ENCODE data around the gene MYL12A. TPM values are rescaled to one million over a fixed set of nuclear protein-coding genes. Genes with fewer than 3 reads are reported as not detected.
A peak's percentile ranks its signal among the peaks of the same experiment; 100 is the strongest.

The MYL12A gene
- total and polyA plus RNA-seq, 2 of the 8 experiments (the other 6 are each of a cell fraction or from before 2014, with no cell fraction given): 188 to 247 TPM

- TF ChIP-seq CHD7 (IDR thresholded peaks at IDR 0.05; ENCODE audit: insufficient replicate concordance, low read length): peak; percentile 53
- TF ChIP-seq SP2 (IDR thresholded peaks at IDR 0.05; ENCODE audit: low read length): no peak
- TF ChIP-seq JUN (IDR thresholded peaks at IDR 0.05; ENCODE audit: low read depth, low read length): no peak
- no peak for TF ChIP-seq TAF7 (optimal IDR thresholded peaks at IDR 0.05; ENCODE audit: borderline replicate concordance, low read depth, low read length)
- TF ChIP-seq SAP30 (IDR thresholded peaks at IDR 0.05; ENCODE audit: insufficient read depth, insufficient replicate concordance, low read length): no peak
- no peak for TF ChIP-seq SIN3A (conservative IDR thresholded peaks at IDR 0.05 in 1 of 2, IDR thresholded peaks at IDR 0.05 in 1 of 2; ENCODE audit: low read depth in 1 of 2, low read length in 2 of 2)
- TF ChIP-seq EZH2 (IDR thresholded peaks at IDR 0.05; ENCODE audit: low read depth, low read length, severe bottlenecking): no peak
- TF ChIP-seq TEAD4 (IDR thresholded peaks at IDR 0.05; ENCODE audit: low read depth, low read length): no peak
- no peak for TF ChIP-seq RXRA (IDR thresholded peaks at IDR 0.05; ENCODE audit: insufficient read depth, low read depth, low read length)
- no peak for TF ChIP-seq CREB1 (IDR thresholded peaks at IDR 0.05)
Observed at GRCh38 chr18:3251249-3251962, 3.8 kb downstream of the MYL12A start (continued).
